HG03565 (cell line): ENCODE data around the gene PLGRKT.
"Not testable (repeated sequence)": the region's sequence is repeated elsewhere in the genome, so short reads cannot be mapped to it uniquely, and the experiment has no call there.

ENCODE experiments used
- ATAC-seq: cut with Tn5 transposase; IDR thresholded peaks from one replicate; pipeline ENCODE4 v1.9.1; 2021; ENCODE audit warnings: mild to moderate bottlenecking, moderate library complexity; ENCODE audit not compliant: unreplicated experiment

PLGRKT gene

GRCh38 chr9:5321601-5322000, 116.1 kb downstream of the PLGRKT start:
- not testable (repeated sequence) for ATAC-seq

- ATAC-seq: no peak
These were observed 116.7 kb downstream of the PLGRKT start for GRCh38 chr9:5321058-5321457.

- ATAC-seq: not testable (repeated sequence)
These were observed 121.3 kb downstream of the PLGRKT start for GRCh38 chr9:5316406-5316805.

GRCh38 chr9:5315187-5315923, 122.4 kb downstream of the PLGRKT start:
- ATAC-seq: no peak

GRCh38 chr9:5310851-5311250, 126.9 kb downstream of the PLGRKT start:
- ATAC-seq: no peak
